Measurements from ENCODE around the gene DDX10.

DDX10 gene

DNA sequence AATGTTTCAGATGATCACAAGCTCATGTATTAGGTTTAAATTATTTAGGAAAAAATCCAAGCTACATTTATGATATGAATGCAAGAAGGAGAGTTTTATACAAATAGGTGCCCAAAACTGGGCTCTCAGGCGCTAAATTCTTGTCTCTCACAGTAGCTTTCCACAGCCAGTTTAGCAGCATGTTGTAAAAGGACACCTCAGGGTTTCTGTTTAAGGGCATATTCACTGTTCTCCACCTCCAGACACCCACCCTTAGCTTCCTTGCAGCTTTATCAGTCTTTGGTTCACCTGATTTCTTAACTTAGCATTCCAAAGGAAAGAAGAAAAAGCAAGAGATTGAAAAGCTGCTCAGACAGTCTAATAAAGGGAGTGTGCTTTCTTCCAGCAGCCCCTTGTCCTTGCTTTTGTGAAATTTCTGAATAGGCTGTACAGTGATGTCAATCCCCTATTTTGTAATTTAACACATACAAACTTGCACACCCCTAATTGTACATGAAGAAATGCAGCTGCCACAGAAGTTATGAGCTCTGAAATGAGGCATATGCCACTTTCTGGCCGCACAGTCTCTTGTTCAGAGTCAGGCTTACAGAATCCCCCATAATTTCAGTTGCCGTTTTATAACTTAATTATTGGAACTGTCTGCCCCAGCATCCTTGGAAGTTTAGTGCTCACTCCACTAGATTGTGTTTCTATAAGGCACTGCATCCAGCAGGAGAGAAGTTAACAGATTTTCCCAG is 262.1 kb downstream of the DDX10 start:
- DNase-seq (ENCODE audit: insufficient read length, low spot score) (no peak), FAIRE-seq (no peak)

DNA sequence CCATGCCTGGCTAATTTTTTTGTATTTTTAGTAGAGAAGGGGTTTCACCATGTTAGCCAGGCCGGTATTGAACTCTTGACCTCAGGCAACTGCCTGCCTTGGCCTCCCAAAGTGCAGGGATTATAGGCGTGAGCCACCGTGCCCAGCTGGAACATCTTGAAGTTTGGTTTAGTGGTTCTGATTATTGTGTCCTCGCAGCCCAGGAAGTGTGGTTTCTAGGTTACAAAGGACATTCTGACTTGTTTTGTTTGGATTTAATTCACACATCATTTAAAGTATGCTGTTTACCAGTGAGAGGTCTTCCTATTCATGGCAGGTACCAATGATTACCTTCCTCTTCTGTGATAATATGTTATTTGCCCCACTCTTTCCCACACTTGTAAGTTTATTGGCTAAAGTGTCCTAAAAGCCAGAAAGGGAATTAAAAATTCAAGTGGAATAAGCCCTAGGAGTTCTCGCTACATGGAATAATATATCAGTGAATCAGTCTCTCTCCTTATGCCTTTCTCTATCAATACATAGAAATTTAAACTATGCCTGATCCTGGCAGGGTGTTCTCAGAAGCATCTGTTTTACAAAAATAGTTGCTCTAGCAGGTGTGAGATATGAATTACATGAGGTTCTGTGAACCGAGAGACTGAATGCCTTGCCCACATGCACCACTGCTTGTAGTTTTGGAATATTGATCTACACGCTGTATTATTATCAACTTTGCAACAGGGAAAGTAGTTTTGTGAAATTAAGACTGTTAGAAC is 263.1 kb downstream of the DDX10 start:
- DNase-seq (ENCODE audit: insufficient read length, low spot score): no peak
- FAIRE-seq: no peak

DNA sequence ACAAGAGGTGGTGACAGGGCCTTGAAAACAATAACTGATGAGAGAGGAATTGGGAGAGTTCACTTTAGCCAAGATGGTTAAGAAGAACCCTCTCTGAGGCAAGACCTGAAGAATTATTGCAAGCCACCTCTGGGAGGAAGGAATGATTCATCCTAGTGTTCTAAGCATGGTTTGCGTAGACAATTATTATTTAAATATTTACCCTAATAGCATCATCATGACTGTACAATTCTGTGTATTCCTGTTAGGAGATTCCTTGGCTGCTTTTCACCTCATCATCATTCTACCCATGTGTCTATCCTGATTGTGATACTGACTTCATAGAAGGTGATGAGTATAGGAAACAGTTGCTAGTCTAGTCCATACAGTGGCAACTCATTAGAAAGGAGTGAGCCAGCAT is 264.4 kb downstream of the DDX10 start:
- DNase-seq (ENCODE audit: insufficient read length, low spot score): peak; percentile 37
- peak; percentile 80 for FAIRE-seq

DNA sequence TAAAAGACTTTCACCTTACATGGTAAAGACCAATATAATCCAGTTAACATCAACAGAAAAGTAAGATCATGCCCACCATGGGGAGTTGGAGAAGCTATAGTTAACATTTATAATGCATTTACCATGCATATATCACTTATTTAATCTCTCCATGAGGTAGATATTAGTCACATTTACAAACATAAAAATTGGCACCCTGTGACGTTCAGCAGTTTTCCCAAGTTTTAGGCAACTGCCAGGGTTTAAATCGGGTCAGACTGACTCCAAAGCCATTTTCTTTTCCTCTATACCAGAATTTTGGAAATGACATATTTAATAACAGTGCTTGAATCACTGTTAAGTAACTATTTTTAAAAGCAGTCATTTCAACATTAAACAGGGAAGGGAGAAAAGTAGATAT is 266.3 kb downstream of the DDX10 start:
- no peak for DNase-seq (ENCODE audit: insufficient read length, low spot score)
- no peak for FAIRE-seq

DNA sequence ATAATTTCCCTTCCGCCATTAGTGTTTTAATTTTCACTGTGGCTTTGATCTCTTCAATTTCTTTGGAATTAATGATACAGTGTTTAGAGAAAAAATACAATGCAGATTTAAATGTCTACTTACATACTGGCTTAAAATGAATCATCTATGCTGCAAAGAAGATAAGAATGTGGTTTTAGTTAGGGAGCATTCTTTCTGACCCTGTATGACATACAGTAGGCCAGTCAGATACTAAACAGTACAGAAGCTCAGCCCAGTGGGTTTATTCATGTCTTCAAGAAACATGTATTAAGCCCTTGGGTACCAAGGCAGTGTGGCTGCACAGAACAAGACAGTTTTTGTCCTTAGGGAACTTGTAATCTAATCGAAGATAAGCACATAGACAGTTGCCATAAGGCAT is 268.8 kb downstream of the DDX10 start:
- FAIRE-seq: no peak
- no peak for DNase-seq (ENCODE audit: insufficient read length, low spot score)

DNA sequence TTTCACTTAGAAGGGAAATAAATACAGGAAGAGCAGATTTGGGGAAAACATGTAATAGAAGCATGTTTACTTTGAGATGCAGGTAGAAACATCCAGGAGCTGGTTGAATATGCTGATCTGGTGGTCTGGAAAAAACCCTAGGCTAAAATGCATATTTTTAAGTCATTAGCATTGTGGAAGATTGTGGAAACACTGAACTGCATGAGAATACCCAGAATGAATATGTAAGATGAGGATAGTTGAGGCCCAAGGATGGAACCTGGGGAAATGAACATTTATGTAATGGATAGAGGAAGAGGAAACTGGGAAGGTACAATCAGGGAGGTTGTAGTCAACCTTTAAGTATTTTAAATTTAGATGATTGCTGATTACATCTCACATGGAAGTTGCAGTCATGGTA is 269.4 kb downstream of the DDX10 start:
- DNase-seq (ENCODE audit: insufficient read length, low spot score) (no peak), FAIRE-seq (no peak)

DNA sequence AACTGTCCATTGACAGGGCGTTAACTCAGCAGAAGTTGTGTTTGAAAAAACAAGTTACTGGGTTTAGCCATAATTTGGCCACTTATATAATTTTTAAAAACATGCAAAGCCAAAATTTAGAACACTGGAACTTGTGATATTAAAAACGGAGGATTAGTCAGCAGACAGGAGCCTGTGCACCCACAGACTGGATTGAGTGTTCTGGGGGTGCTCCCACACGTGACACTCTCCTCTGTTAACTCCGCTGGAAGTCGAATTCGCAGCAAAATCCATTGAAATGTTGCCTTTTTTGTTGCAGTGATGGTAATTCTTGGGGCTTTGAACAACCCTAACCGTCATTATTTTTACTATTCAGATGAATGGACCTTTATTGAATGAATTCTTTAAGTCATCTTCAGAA is 269.8 kb downstream of the DDX10 start:
- DNase-seq (ENCODE audit: insufficient read length, low spot score): no peak
- FAIRE-seq: no peak

DNA sequence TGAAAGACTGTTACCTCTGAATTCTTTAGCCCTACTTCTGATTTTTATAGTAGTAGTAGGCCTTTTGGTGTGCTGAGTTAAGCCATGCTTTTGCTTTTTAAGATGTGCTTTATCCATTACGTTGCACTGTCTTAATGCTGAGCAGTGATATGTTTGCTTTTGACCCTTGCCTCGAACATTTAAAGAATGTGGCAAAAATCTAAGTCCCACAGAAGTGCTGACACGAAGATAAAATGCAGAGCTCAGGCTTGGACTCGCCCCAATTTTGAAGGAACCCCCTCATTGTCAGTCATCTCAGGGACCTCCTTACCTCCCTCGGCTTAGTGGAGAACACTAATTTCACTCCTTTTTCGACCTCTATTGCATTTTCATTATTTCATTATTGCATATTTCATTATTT is 272.9 kb downstream of the DDX10 start:
- FAIRE-seq: no peak

DNA sequence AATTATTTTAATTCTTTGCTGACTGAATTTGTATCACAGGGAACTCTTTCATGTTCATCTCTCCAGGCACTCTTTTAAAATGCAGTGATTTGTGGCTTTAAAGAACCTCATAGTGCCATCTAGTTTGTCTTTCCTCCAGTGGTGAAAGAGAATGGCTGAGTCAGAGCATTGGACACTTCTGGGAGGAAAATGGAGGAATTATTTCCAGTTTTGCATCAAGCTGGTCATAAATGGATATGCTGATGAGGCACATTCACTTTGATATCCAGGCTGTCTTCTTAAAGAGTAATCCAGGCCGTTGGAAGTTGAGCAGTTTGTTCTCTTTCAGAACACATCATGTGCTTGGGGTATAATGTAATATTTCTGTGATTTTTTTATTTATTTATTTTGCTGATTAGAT is 273.7 kb downstream of the DDX10 start:
- FAIRE-seq: no peak
- no peak for DNase-seq (ENCODE audit: insufficient read length, low spot score)

More for the DNA sequence above, 272.9 kb downstream of the DDX10 start:
- no peak for DNase-seq (ENCODE audit: insufficient read length, low spot score)

DNA sequence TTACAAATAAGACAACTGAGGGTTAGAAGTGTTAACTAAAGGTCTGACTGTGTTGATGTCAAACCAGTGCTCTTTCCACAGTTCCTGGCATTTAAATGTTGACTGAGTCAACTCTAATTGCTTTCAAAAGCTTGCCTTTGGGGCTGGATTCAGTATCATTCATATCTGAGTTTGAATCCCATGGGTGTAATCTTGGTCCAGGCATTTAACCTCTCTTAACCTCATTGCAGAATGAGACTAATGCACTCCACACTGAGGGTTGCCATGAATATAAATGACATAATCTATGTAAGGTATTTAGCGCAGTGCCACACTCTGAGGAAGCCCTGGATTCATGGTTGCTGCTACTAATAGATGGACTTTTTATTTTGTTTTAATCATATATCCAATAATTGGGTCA is 274.3 kb downstream of the DDX10 start:
- FAIRE-seq: no peak
- no peak for DNase-seq (ENCODE audit: insufficient read length, low spot score)

DNA sequence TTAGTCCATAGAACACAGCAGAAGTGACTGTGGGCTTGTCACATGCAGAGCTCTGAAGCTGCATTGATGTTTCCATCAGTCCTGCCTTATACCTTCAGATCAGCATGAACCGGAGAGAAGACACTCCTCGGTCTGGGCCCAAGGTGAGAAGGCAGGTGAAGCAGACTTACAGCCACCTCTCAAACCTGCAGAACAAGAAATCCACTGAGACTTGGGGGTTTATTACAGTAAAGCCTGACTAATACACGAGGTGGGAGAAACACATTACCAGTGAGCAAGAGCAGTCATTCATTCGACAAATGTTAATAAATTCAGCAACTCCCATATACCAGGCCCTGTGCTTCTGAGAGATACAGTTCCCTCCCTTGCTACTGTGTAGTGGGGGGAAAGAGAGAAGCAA is 279.0 kb downstream of the DDX10 start:
- peak; percentile 13 for FAIRE-seq

DNA sequence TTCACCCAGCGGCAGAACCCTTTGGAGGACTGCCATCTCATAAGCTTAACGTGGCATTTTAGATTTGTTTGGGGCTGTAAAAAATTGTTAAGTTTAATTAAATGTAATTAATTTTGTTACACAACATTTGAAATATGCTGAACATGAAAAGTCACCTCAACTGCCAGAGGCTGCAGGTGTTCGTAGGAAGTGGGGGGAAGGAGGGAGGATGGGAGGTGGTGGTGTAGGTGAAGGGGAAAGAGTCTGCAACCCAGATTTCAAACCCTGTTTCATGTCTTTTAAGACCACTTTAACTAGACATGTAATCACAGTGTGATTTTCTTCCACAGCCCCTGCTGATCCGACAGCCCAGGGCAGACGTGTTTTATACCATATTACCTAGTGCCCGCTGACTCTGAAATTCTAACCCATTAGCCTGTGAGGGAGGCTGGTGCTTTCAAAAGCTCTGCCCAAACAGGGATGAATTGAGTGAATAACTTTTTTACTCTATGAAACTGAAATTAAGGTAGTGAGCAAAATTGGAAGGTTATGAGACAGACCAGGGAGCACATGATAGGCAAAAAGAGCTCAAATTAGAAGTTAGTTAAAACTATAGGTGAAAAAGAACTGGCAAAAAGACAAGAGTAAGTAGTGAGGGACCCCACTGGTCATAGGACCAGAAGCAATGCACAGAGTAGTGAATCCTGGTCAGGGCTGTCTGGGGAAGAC is 279.8 kb downstream of the DDX10 start:
- FAIRE-seq: no peak

More for the DNA sequence above, 279.0 kb downstream of the DDX10 start:
- DNase-seq (ENCODE audit: insufficient read length, low spot score): no peak

DNA sequence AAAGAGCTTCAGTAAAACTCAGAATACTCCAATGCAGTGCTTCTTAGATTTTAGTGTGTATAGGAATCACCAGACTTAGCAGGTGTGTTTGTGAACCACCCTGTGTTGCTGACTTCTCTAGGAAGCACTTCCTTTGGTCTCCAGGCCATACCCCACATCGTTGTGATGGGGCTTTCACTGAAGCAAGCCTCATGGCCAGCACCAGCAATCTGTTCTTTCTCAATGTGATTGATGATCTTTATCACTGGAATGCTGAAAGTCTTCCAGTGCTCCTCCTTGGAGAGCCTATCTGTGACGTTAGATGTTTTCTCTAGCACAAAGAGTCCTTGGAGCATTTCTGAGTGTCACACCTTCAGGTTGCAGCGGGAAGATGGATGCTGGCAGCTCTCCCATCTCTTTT is 280.5 kb downstream of the DDX10 start:
- FAIRE-seq (no peak), DNase-seq (ENCODE audit: insufficient read length, low spot score) (no peak)

More for the DNA sequence above, 279.8 kb downstream of the DDX10 start:
- DNase-seq (ENCODE audit: insufficient read length, low spot score): no peak

DNA sequence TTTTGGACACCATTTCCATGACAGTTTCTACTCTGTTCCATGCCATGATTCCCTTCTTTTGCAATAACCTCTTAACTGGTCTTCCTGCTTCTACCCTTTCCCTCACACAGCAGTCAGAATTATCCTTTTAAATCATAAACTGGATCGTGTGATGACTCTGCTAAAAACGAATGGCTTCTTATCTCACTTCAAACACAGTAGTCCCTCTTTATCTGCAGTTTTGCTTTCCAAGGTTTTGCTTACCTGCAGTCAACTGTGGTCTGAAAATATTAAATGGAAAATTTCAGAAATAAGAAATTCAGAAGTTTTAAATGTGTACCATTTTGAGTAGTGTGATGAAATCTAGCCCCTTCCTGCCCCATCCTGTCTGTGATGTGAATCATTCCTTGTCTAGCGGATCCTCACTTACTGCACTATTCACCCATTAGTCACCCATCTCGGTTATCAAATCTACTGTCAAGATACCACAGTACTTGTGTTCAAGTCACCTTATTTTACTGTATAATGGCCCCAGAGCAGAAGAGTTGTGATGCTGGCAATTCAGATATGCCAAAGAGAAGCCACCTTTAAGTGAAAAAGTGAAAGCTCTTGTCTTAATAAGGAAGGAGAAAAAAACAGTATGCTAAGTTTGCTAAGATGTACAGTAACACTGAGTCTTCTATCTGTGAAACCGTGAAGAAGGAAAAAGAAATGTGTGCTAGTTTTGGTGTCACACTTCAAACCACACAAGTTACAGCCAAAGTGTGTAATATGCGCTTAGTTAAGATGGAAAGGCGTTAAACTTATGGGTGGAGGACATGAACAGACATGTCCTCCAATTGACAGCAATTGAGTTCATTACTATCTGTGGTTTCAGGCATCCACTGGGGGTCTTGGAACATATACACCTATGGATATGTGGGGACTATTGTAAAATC is 283.0 kb downstream of the DDX10 start:
- FAIRE-seq: peak; percentile 82
- peak; percentile 44 for DNase-seq (ENCODE audit: insufficient read length, low spot score)

DNA sequence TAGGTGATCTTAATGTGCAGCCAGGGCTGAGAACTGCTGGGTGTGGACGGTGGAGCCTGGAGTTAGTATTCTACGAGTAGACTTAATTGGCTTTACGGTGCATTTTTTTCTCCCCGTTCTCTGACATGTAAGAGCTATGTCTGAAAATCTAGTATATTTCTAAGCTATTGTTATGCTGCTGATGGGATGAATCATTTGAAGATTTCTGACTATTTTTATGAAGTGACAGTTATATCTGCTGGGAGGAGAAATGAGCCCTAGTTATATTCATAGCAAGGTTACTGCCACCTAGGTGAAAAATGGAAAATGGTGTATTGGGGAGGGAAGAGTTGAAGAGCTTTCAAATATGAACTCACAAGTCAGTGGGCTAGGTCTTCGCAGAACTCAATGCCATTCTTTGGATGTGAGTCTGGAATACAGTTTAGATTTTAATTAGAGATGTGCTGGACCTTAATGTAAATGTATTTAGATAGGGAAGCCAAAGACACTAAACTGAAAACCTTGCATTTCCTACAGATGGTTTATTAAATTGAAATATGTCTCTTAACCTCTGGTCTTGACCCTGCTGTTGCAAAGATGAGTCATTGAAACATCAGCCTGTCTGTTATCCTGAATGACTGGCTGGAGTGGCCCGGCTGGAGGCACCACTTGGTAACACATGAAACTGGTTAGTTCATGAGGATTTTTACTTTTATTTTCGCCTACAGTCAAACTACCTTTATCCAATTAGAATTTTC is 293.7 kb downstream of the DDX10 start:
- FAIRE-seq (peak; percentile 85), DNase-seq (ENCODE audit: insufficient read length, low spot score) (peak; percentile 68)

DNA sequence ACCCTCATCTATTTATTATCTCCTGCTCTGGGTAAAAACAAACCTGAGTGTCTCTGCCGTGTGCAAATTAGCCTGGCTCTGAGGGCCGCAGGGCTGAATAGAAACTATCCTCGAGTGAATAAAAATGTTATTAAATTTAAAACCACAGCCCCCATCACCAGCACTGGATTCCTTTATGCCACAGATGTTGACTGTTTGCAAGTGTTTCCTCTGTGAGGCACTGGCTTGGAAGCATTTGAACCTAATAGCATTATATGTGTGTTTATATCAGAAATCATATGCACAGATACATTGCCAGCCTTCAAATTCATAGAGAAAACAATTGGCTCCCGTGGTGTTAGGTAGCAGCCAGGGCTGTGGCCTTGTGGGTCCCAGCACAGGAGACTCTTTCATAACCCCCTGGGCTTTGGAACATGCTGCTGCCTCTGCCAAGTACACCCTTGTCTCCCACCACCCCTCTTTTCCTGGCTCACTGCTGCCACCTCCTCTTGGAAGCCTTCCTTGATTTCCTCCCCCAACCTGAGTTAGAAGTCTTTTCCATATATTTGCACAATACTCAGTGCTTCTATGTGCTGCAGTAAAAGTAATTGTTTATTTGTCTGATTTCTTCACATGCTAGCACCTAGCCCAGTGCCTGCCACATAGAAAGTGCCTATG is 294.4 kb downstream of the DDX10 start:
- FAIRE-seq (no peak), DNase-seq (ENCODE audit: insufficient read length, low spot score) (no peak)

DNA sequence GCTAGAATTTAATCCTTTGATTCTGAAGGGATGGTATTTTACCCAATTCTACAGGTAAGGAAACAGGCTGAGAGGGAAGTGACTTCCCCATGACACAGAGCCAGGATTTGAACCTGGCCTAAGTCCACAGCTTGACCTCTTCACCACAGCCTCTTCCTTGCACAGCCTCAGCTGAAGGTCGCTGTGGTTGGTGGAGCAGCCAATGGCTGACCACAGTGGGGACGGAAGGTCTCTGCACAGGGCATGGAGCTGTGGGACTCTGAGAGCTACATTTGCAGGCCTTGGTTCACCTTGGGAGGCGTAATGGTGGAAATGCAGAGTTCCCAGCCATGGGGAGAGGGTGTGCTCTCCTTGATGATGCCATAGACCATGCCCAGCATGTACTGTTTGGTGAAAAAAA is 295.0 kb downstream of the DDX10 start:
- DNase-seq (ENCODE audit: insufficient read length, low spot score) (no peak), FAIRE-seq (no peak)

DNA sequence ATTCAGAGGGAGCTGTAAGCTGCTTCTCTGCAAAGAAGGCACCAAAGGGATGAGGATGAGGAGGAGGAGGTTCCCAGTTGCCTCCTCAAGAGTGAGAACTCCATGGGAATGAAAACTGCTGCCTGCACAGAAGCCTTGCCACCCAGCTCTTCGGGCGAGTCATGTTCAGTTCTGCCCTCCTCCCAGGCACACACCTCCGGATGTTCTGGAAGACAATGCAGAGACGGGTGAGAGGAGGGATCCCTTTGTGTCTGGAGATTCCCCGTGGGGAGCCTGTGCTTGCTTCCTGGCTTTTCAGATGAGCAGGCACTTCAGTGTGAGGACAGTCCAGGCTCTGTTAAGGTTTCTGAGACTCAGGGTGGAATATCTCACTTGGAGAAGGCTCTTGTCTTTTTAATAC is 295.6 kb downstream of the DDX10 start:
- peak; percentile 36 for FAIRE-seq

DNA sequence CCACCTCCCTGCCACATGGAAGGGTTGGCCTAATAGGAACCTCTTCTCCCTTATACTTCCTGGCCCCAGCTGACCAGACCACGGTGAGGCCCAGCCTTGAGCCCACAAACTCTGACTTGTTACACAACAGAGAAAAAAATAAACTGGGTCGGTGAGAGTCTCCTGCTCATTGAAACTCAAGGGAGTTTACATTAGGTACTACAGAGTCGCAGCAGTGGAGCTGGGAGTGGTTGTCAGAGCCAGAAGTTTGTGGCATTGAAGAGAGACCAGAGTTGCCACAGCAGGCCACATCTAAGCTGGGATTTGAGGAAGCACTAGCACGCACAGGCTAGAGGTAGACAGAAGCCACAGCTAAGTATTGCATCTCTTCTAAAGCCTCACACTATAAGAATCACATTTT is 296.2 kb downstream of the DDX10 start:
- FAIRE-seq: no peak
- no peak for DNase-seq (ENCODE audit: insufficient read length, low spot score)

More for the DNA sequence above, 295.6 kb downstream of the DDX10 start:
- no peak for DNase-seq (ENCODE audit: insufficient read length, low spot score)

Data from HTR-8/SVneo (cell line).